ENCODE results near the gene LSAMP. TPM values are rescaled to one million over a fixed set of nuclear protein-coding genes. Genes with fewer than 3 reads are reported as not detected.

The LSAMP gene
- total RNA-seq, 1 experiment from 2014 or later: 0.90 TPM

DNA sequence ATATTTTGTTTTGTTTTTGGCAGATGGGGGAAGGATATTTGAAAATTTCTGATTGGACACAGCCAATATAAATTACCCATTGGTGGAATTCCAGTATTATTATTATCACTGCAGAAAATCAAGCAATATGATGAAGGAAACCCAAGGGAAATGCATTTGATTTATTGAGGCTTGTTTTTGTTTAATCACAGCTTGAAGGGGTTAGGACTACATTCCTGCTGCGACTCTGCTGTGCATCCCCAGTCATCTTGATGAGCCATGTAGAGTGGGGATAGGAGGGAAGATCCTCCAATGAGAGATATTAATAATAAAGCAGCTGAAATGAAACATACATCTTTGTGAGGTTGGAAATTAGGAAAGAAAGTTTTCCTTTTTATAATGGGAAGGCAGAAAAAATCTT, 613.4 kb downstream of the LSAMP start:
- no peak overlapping the region for H3K4ac ChIP-seq (ENCODE audit: low read depth, low read length)
- DNase-seq: no peak
- Mint-ChIP-seq H3K4me3 (no peak overlapping the region), H3K27me3 (ENCODE audit: low read depth) (no peaks in the 10 kb centered on the region), H3K9me3 (no peaks in the 10 kb centered on the region), H3K27ac (peak overlapping the region in 2 of 3 experiments; percentile 41 to 66; a peak in 3 of 7 replicates), H3K36me3 (ENCODE audit: insufficient read depth in 1 of 3, low read depth in 3 of 3) (no peaks in the 10 kb centered on the region), H3K4me1 (peaks cover 21 to 30% of the 10 kb centered on the region in 2 experiments)
- no peak overlapping the region for H3K56ac ChIP-seq (ENCODE audit: insufficient read length, low read depth, low read length)
- H3K4me2 ChIP-seq (ENCODE audit: insufficient read depth, insufficient read length, low read length): no peak overlapping the region
- no peaks in the 10 kb centered on the region for H3K9me3 ChIP-seq (ENCODE audit: control insufficient read depth, low read depth, low read length)
- H3K79me1 ChIP-seq (ENCODE audit: insufficient read depth, low read depth, low read length, poor library complexity, severe bottlenecking): no peaks in the 10 kb centered on the region
- no peak overlapping the region for H3K9ac ChIP-seq (ENCODE audit: extremely low read depth, insufficient read length, low read length)
- H2AK5ac ChIP-seq (ENCODE audit: insufficient read length, low read length): no peak overlapping the region
- H4K20me1 ChIP-seq (ENCODE audit: control insufficient read depth, insufficient read depth, insufficient read length): no peaks in the 10 kb centered on the region
- no peak overlapping the region for H3K27ac ChIP-seq (ENCODE audit: insufficient read length, low read depth, low read length)
- peaks cover 2% of the 10 kb centered on the region; the same call in 1 of the 2 replicates for H3K4me1 ChIP-seq (ENCODE audit: insufficient read depth, low read length)
- no peak overlapping the region for H2BK20ac ChIP-seq (ENCODE audit: low read depth, low read length, poor library complexity, severe bottlenecking)
- no peak overlapping the region for H2BK120ac ChIP-seq (ENCODE audit: low read depth, low read length, poor library complexity, severe bottlenecking)
- no peak overlapping the region for H4K91ac ChIP-seq (ENCODE audit: insufficient read length, low read depth, low read length)
- H2BK5ac ChIP-seq (ENCODE audit: insufficient read length, low read length): no peak overlapping the region
- H3K14ac ChIP-seq (ENCODE audit: insufficient read depth, low read length): no peak overlapping the region
- no CpG with 5 or more reads among the region's 1 CpG for WGBS (ENCODE audit: extremely low coverage, insufficient read length, low lambda C conversion rate)
- H3K79me2 ChIP-seq (ENCODE audit: insufficient read depth, low read length): no peaks in the 10 kb centered on the region
- no peaks in the 10 kb centered on the region for H3K23me2 ChIP-seq (ENCODE audit: insufficient read length, low read depth, low read length, poor library complexity, severe bottlenecking)
- no peaks in the 10 kb centered on the region for H3K27me3 ChIP-seq (ENCODE audit: insufficient read depth, low read length)
- H2BK12ac ChIP-seq (ENCODE audit: insufficient read length, low read depth, low read length): no peak overlapping the region
- H3K23ac ChIP-seq (ENCODE audit: insufficient read length, low read depth, low read length): no peak overlapping the region
- H3T11ph ChIP-seq (ENCODE audit: low read length): no peak overlapping the region
- H4K8ac ChIP-seq (replicated peaks; ENCODE audit: insufficient read length, low read depth, low read length): no peak overlapping the region
- H3K18ac ChIP-seq (ENCODE audit: insufficient read length, low read depth, low read length): no peak overlapping the region
- H4K5ac ChIP-seq (ENCODE audit: insufficient read length, low read depth, low read length): no peak overlapping the region
- no peak overlapping the region for H2AFZ ChIP-seq (ENCODE audit: low read length)
- H2BK15ac ChIP-seq (ENCODE audit: low read depth, low read length): no peak overlapping the region
- TF ChIP-seq, protein P1, sequence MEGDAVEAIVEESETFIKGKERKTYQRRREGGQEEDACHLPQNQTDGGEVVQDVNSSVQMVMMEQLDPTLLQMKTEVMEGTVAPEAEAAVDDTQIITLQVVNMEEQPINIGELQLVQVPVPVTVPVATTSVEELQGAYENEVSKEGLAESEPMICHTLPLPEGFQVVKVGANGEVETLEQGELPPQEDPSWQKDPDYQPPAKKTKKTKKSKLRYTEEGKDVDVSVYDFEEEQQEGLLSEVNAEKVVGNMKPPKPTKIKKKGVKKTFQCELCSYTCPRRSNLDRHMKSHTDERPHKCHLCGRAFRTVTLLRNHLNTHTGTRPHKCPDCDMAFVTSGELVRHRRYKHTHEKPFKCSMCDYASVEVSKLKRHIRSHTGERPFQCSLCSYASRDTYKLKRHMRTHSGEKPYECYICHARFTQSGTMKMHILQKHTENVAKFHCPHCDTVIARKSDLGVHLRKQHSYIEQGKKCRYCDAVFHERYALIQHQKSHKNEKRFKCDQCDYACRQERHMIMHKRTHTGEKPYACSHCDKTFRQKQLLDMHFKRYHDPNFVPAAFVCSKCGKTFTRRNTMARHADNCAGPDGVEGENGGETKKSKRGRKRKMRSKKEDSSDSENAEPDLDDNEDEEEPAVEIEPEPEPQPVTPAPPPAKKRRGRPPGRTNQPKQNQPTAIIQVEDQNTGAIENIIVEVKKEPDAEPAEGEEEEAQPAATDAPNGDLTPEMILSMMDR (conservative IDR thresholded peaks at IDR 0.05): no peak
